HCT116 (cell line): Measurements from ENCODE around the gene KHDRBS2. TPM values are rescaled to one million over a fixed set of nuclear protein-coding genes. Genes with fewer than 3 reads are reported as not detected.

Experiments
- ATAC-seq: fragments of 200-7000 bp; cut with Tn5 transposase; 2 replicates; pipeline ENCODE4 v1.9.1; 2020; ENCODE audit warnings: mild to moderate bottlenecking, moderate library complexity
- BruUV-seq: library from RNA; stranded (reverse); fragments of 400-500 nt; replicated peaks from 2 replicates; lab custom pipeline; 2021; lab: Mats Ljungman, UMichigan
- CTCF ChIA-PET: fragments of 300-600 bp; sonication (Branson Sonifier 250); formaldehyde crosslinking; loops from one replicate; lab custom pipeline; 2021; ENCODE audit warnings: antibody characterized with exemption; lab: Charles Lee
- POLR2A ChIA-PET: fragments of 300-600, 350-600 bp; sonication (Branson Sonifier 250); formaldehyde crosslinking; loops from one replicate; lab custom pipeline; 2021; ENCODE audit warnings: antibody characterized with exemption; lab: Charles Lee
- RAD21 ChIA-PET, 2 experiments: fragments of 300-600 bp; sonication (Branson Sonifier 250); formaldehyde crosslinking; loops; one replicate each; lab custom pipeline; 2023; ENCODE audit warnings: low total read pairs in 2 of 2; ENCODE audit not compliant: uncharacterized antibody in 2 of 2, unreplicated experiment in 2 of 2, low non-redundant PET in 1 of 2; lab: Charles Lee
- DNase-seq: peaks from one replicate; pipeline ENCODE4 v3.0.0-alpha.2; 2010; ENCODE audit warnings: low read depth, low spot score
- H2AFZ ChIP-seq: fragments of 200-600 bp; shearing (Covaris generic), sonication (generic); 2 replicates; pipeline ENCODE4 v1.6.1; 2017; ENCODE audit warnings: low read depth, mixed run types, mixed read lengths, antibody characterized with exemption, low read length; ENCODE audit not compliant: poor library complexity, severe bottlenecking
- H3K27ac ChIP-seq: 2 replicates; pipeline ENCODE4 v1.5.1; 2012; ENCODE audit warnings: low read depth, low read length
- H3K27me3 ChIP-seq: fragments of 200-600 bp; sonication (generic); 2 replicates; pipeline ENCODE4 v1.6.1; 2016; ENCODE audit warnings: mixed run types, low read length, mixed read lengths; ENCODE audit not compliant: insufficient read depth
- H3K36me3 ChIP-seq, 2 experiments: fragments of 200-500 bp in 1 of 2; fragments of 200-600 bp in 1 of 2; sonication (Bioruptor generic) in 1 of 2; sonication (generic) in 1 of 2; 2 replicates each; pipeline versions ENCODE4 v1.5.1 to v1.6.1; 2014 to 2016; ENCODE audit warnings: low read length in 2 of 2, inconsistent platforms in 1 of 2, mixed read lengths in 1 of 2, mixed run types in 1 of 2; ENCODE audit not compliant: insufficient read depth in 2 of 2, control insufficient read depth in 1 of 2
- H3K4me1 ChIP-seq, 2 experiments: fragments of 200-600 bp in 1 of 2; sonication (generic) in 1 of 2; 2 replicates each; pipeline versions ENCODE4 v1.5.1 to v1.6.1; 2012 to 2017; ENCODE audit warnings: low read length in 2 of 2, inconsistent platforms in 1 of 2, mild to moderate bottlenecking in 1 of 2, mixed read lengths in 1 of 2, mixed run types in 1 of 2, moderate library complexity in 1 of 2; ENCODE audit not compliant: insufficient read depth in 2 of 2, control insufficient read depth in 1 of 2
- H3K4me2 ChIP-seq: fragments of 200-600 bp; sonication (generic); 2 replicates; pipeline ENCODE4 v1.6.1; 2017; ENCODE audit warnings: mixed run types, low read length, mixed read lengths
- H3K4me3 ChIP-seq, 2 experiments: fragments of 200-600 bp in 1 of 2; sonication (generic) in 1 of 2; replicated peaks in 1 of 2; 2 replicates each; pipeline ENCODE4 v1.5.1; 2011 to 2016; ENCODE audit warnings: low read length in 2 of 2, control low read depth in 1 of 2, low read depth in 1 of 2, mild to moderate bottlenecking in 1 of 2, mixed read lengths in 1 of 2, mixed run types in 1 of 2
- H3K79me2 ChIP-seq: fragments of 200-600 bp; sonication (generic); 2 replicates; pipeline ENCODE4 v1.6.1; 2017; ENCODE audit warnings: mild to moderate bottlenecking, mixed run types, low read length, moderate library complexity, mixed read lengths; ENCODE audit not compliant: insufficient read depth
- H3K9ac ChIP-seq: fragments of 200-600 bp; sonication (generic); 2 replicates; pipeline ENCODE4 v1.6.1; 2016; ENCODE audit warnings: low read length, mixed read lengths
- H3K9me2 ChIP-seq: fragments of 200-600 bp; sonication (generic), shearing (Covaris generic); 2 replicates; pipeline ENCODE4 v1.6.1; 2017; ENCODE audit warnings: mixed run types, mild to moderate bottlenecking, moderate library complexity; ENCODE audit not compliant: insufficient read depth
- H3K9me3 ChIP-seq, 2 experiments: fragments of 200-500 bp in 1 of 2; fragments of 200-600 bp in 1 of 2; sonication (Bioruptor generic) in 1 of 2; sonication (generic) in 1 of 2; 2 replicates each; pipeline ENCODE4 v1.6.1; 2014 to 2017; ENCODE audit warnings: low read length in 2 of 2, mixed read lengths in 2 of 2, inconsistent platforms in 1 of 2, low read depth in 1 of 2, mild to moderate bottlenecking in 1 of 2, mixed run types in 1 of 2, moderate library complexity in 1 of 2; ENCODE audit not compliant: control insufficient read depth in 1 of 2, insufficient read depth in 1 of 2
- H4K20me1 ChIP-seq: fragments of 200-600 bp; sonication (generic), shearing (Covaris generic); 2 replicates; pipeline ENCODE4 v1.6.1; 2017; ENCODE audit warnings: mixed run types, mild to moderate bottlenecking, moderate library complexity; ENCODE audit not compliant: insufficient read depth
- CEBPB ChIP-seq: IDR thresholded peaks from 2 replicates; pipeline ENCODE4 v1.6.1; 2012; ENCODE audit warnings: low read depth
- EZH2phosphoT487 ChIP-seq: fragments of 200-600 bp; IDR thresholded peaks from 2 replicates; pipeline ENCODE4 v1.6.1; 2018; ENCODE audit warnings: antibody characterized with exemption, borderline replicate concordance
- RAD21 ChIP-seq: IDR thresholded peaks from 2 replicates; pipeline ENCODE4 v1.6.1; 2012; ENCODE audit warnings: low read depth, mild to moderate bottlenecking
- REST ChIP-seq: IDR thresholded peaks from 2 replicates; pipeline ENCODE4 v1.6.1; 2012; ENCODE audit warnings: low read depth
- YY1 ChIP-seq: IDR thresholded peaks from 2 replicates; pipeline ENCODE4 v1.6.1; 2011; ENCODE audit warnings: low read length, low read depth, moderate library complexity, mild to moderate bottlenecking; ENCODE audit not compliant: insufficient replicate concordance; ENCODE audit errors: extremely low read depth
- ZFX ChIP-seq: fragments of 450-650 bp; IDR thresholded peaks from 2 replicates; pipeline ENCODE4 v1.6.1; 2017
- intact Hi-C: fragments of 100-400 bp; cut with micrococcal nuclease; formaldehyde crosslinking; loops from 2 replicates; pipeline ENCODE4 v1.10.0; 2022
- total RNA-seq: library from RNA; stranded (reverse); gene quantifications from one replicate; pipeline ENCODE4 v1.2.1, GENCODE V29; 2021; ENCODE audit not compliant: unreplicated experiment
- TF ChIP-seq, protein P1 (sequence below), 3 experiments: fragments of 200-600 bp in 1 of 3; sonication (generic) in 1 of 3; IDR thresholded peaks in 2 of 3; conservative IDR thresholded peaks in 1 of 3; 2 replicates each; pipeline ENCODE4 v1.5.1; 2012 to 2017; ENCODE audit warnings: low read depth in 2 of 3, low read length in 2 of 3, antibody characterized with exemption in 1 of 3, borderline replicate concordance in 1 of 3, control low read depth in 1 of 3, mild to moderate bottlenecking in 1 of 3, mixed read lengths in 1 of 3, mixed run types in 1 of 3, moderate library complexity in 1 of 3; ENCODE audit not compliant: insufficient read depth in 1 of 3

Gene KHDRBS2
- total RNA-seq, 1 experiment from 2014 or later = not detected

- DNase-seq (peak; percentile 7), ATAC-seq (no peak)
- RAD21 ChIA-PET = no interaction called here
- Histone ChIP-seq H4K20me1 (no peaks in the 10 kb centered on the region), H3K9me3 (peaks cover 4 to 16% of the 10 kb centered on the region in 2 experiments; a peak in 2 of 4 replicates), H3K4me3 (no peak overlapping the region), H3K36me3 (no peaks in the 10 kb centered on the region), H3K4me2 (no peak overlapping the region), H3K9ac (no peak overlapping the region), H3K27ac (no peak overlapping the region), H3K79me2 (no peaks in the 10 kb centered on the region), H2AFZ (no peak overlapping the region), H3K27me3 (no peaks in the 10 kb centered on the region), H3K9me2 (no peaks in the 10 kb centered on the region), H3K4me1 (no peaks in the 10 kb centered on the region)
- intact Hi-C loops = no loop called here
- CTCF ChIA-PET = no interaction called here
- TF ChIP-seq REST = no peak
- TF ChIP-seq ZFX = no peak
- TF ChIP-seq, protein P1, sequence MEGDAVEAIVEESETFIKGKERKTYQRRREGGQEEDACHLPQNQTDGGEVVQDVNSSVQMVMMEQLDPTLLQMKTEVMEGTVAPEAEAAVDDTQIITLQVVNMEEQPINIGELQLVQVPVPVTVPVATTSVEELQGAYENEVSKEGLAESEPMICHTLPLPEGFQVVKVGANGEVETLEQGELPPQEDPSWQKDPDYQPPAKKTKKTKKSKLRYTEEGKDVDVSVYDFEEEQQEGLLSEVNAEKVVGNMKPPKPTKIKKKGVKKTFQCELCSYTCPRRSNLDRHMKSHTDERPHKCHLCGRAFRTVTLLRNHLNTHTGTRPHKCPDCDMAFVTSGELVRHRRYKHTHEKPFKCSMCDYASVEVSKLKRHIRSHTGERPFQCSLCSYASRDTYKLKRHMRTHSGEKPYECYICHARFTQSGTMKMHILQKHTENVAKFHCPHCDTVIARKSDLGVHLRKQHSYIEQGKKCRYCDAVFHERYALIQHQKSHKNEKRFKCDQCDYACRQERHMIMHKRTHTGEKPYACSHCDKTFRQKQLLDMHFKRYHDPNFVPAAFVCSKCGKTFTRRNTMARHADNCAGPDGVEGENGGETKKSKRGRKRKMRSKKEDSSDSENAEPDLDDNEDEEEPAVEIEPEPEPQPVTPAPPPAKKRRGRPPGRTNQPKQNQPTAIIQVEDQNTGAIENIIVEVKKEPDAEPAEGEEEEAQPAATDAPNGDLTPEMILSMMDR (IDR thresholded peaks at IDR 0.05 in 2 of 3, conservative IDR thresholded peaks at IDR 0.05 in 1 of 3; ENCODE audit: borderline replicate concordance in 1 of 3, insufficient read depth in 1 of 3, low read depth in 2 of 3, low read length in 2 of 3) = peak in 2 of 3 experiments; percentile 34 to 48; a peak in 3 of 6 replicates
- no peak for TF ChIP-seq CEBPB
- TF ChIP-seq RAD21 = 0 out of 2 replicates have a peak, but pooled peaks have one; percentile 7
- TF ChIP-seq YY1 = no peak
- TF ChIP-seq EZH2phosphoT487 = no peak
- BruUV-seq = no TSS peak
- POLR2A ChIA-PET = no interaction called here
Measured at GRCh38 chr6:62283796-62284411, 2.1 kb downstream of the KHDRBS2 start.
